Thoracic aorta (tissue), 2 donors: ENCODE measurements around the gene PRKRIP1. TPM values are rescaled to one million over a fixed set of nuclear protein-coding genes. Genes with fewer than 3 reads are reported as not detected.
"Not testable (repeated sequence)": the region's sequence is repeated elsewhere in the genome, so short reads cannot be mapped to it uniquely, and the experiment has no call there.

Source experiments
- ATAC-seq: fragments of 150-250 bp; one replicate; pipeline ENCODE4 v1.8.0; 2017; ENCODE audit warnings: low read depth; ENCODE audit not compliant: insufficient number of reproducible peaks, low FRiP score
- DNase-seq: peaks from one replicate; pipeline ENCODE4 v3.0.0-alpha.2; 2020; ENCODE audit warnings: low spot score
- H3K27ac ChIP-seq, 2 donors: fragments of 200-600 bp; sonication (generic); 1 replicate in 1 of 2; 2 replicates in 1 of 2; pipeline ENCODE4 v1.5.1; 2016; ENCODE audit warnings: mild to moderate bottlenecking in 2 of 2, moderate library complexity in 2 of 2
- H3K27me3 ChIP-seq: fragments of 200-600 bp; sonication (generic); replicated peaks from 2 replicates; pipeline ENCODE4 v1.6.0; 2016; ENCODE audit warnings: mild to moderate bottlenecking; ENCODE audit not compliant: insufficient read depth
- H3K36me3 ChIP-seq: fragments of 200-600 bp; sonication (generic); one replicate; pipeline ENCODE4 v1.5.1; 2016
- H3K4me1 ChIP-seq, 2 donors: fragments of 200-600 bp; sonication (generic); 1 replicate in 1 of 2; 2 replicates in 1 of 2; pipeline versions ENCODE4 v1.5.1 to v1.6.0; 2016; ENCODE audit warnings: low read depth in 2 of 2, mild to moderate bottlenecking in 1 of 2; ENCODE audit not compliant: control insufficient read depth in 1 of 2
- H3K4me3 ChIP-seq: fragments of 200-600 bp; sonication (generic); 2 replicates; pipeline ENCODE4 v1.5.1; 2016; ENCODE audit warnings: mild to moderate bottlenecking
- H3K9me3 ChIP-seq: fragments of 200-600 bp; sonication (generic); 2 replicates; pipeline ENCODE4 v1.5.1; 2016
- CTCF ChIP-seq: fragments of 200-600 bp; sonication (generic); IDR thresholded peaks from one replicate; pipeline ENCODE4 v1.5.1; 2019; ENCODE audit warnings: antibody characterized with exemption
- total RNA-seq, 2 donors: library from RNA; depleted of rRNA; stranded (reverse); fragments of >200 nt; gene quantifications; one replicate each; pipeline versions ENCODE4 v1.1.0 to v1.2.3, GENCODE V29; 2016

Gene PRKRIP1
- total RNA-seq, 2 donors from 2014 or later: 47.0 to 80.4 TPM

GRCh38 chr7:102450242-102450641 is 54.1 kb downstream of the PRKRIP1 start:
- no peak for TF ChIP-seq CTCF
- Histone ChIP-seq H3K4me1 (peaks cover 0 to 5% of the 10 kb centered on the region in 2 donors), H3K27ac (no peak overlapping the region), H3K36me3 (peaks cover 12% of the 10 kb centered on the region), H3K27me3 (no peaks in the 10 kb centered on the region), H3K4me3 (no peak overlapping the region), H3K9me3 (no peaks in the 10 kb centered on the region)
- DNase-seq (no peak), ATAC-seq (no peak)

- Histone ChIP-seq H3K36me3 (peaks cover 9% of the 10 kb centered on the region), H3K27ac (no peak overlapping the region), H3K9me3 (no peaks in the 10 kb centered on the region), H3K4me1 (peaks cover 0 to 5% of the 10 kb centered on the region in 2 donors), H3K4me3 (no peak overlapping the region), H3K27me3 (no peaks in the 10 kb centered on the region)
- no peak for ATAC-seq
- no peak for DNase-seq
- TF ChIP-seq CTCF: no peak
Observed at GRCh38 chr7:102451371-102452054, 55.4 kb downstream of the PRKRIP1 start.

- Histone ChIP-seq H3K9me3 (no peaks in the 10 kb centered on the region), H3K36me3 (peaks cover 8% of the 10 kb centered on the region), H3K4me1 (peaks cover 0 to 5% of the 10 kb centered on the region in 2 donors), H3K4me3 (no peak overlapping the region), H3K27ac (no peak overlapping the region), H3K27me3 (no peaks in the 10 kb centered on the region)
- TF ChIP-seq CTCF: no peak
- no peak for DNase-seq
- no peak for ATAC-seq
Observed at GRCh38 chr7:102452451-102452850, 56.3 kb downstream of the PRKRIP1 start.

GRCh38 chr7:102453319-102453718 is 57.2 kb downstream of the PRKRIP1 start:
- TF ChIP-seq CTCF: no peak
- H3K27me3 ChIP-seq: no peaks in the 10 kb centered on the region
- ATAC-seq: no peak

GRCh38 chr7:102454468-102454867 is 58.3 kb downstream of the PRKRIP1 start:
- Histone ChIP-seq H3K4me1 (peaks cover 0 to 5% of the 10 kb centered on the region in 2 donors), H3K9me3 (no peaks in the 10 kb centered on the region), H3K27ac (no peak overlapping the region), H3K4me3 (no peak overlapping the region), H3K27me3 (no peaks in the 10 kb centered on the region), H3K36me3 (peaks cover 18% of the 10 kb centered on the region)
- DNase-seq (no peak), ATAC-seq (no peak)
- TF ChIP-seq CTCF: no peak

More at GRCh38 chr7:102453319-102453718, 57.2 kb downstream of the PRKRIP1 start:
- no peak for DNase-seq
- Histone ChIP-seq H3K27ac (peak overlapping the region; percentile 20 to 39), H3K4me3 (no peak overlapping the region), H3K4me1 (peaks cover 0 to 5% of the 10 kb centered on the region in 2 donors), H3K9me3 (no peaks in the 10 kb centered on the region), H3K36me3 (peaks cover 15% of the 10 kb centered on the region)

GRCh38 chr7:102454932-102455331 is 58.8 kb downstream of the PRKRIP1 start:
- H3K36me3 ChIP-seq: peaks cover 18% of the 10 kb centered on the region
- ATAC-seq, H3K9me3 ChIP-seq, H3K27me3 ChIP-seq, DNase-seq, H3K4me3 ChIP-seq, H3K27ac ChIP-seq, H3K4me1 ChIP-seq: not testable (repeated sequence)
